Stimulated activated CD8-positive, alpha-beta memory T cell treated with anti-CD3 and anti-CD28 coated beads, Interleukin-7, amount 100 ng/mL, for 48 hours (primary cell): Measurements from ENCODE around the gene CTDP1.
"Not testable (repeated sequence)": the region's sequence is repeated elsewhere in the genome, so short reads cannot be mapped to it uniquely, and the experiment has no call there.

ENCODE experiments used
- DNase-seq, 2 donors: peaks; one replicate each; pipeline ENCODE4 v3.0.0-alpha.2; 2020; ENCODE audit warnings: low read depth in 1 of 2; ENCODE audit errors: extremely low read depth in 1 of 2

The CTDP1 gene

GRCh38 chr18:79719478-79720358, 40.1 kb downstream of the CTDP1 start:
- not testable (repeated sequence) for DNase-seq

DNA sequence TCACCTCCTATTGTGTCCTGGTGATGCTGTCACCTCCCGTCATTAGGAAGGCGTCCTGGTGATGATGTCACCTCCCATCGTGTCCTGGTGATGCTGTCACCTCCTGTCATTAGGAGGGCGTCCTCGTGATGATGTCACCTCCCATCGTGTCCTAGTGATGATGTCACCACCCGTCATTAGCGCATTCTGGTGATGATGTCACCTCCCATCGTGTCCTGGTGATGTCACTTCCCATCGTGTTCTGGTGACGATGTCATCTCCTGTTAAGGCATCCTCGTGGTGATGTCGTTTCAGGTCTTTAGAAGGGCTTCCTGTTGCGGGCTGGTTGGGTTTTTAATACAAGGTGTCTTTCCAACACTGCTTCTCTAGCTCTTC, 40.7 kb downstream of the CTDP1 start:
- DNase-seq = no peak

DNA sequence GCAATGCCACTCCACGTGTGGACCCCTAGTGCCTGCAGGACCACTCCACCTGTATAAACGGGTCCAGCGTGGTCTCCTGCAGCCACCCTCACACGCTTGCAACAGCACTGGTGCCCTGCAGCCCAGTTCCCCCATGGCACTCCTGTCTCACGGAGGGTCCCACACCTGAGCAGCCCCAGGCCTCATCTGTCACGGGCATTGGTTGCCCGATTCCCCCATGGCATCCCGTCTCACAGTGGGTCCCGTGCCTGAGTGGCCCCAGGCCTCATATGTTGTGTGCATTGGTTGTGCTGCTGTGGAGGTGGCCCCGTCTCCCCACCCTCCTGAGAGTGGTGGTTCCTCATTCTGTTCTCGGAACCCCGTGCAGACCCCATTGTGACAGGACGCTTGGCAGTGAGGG, 43.4 kb downstream of the CTDP1 start:
- no peak for DNase-seq

DNA sequence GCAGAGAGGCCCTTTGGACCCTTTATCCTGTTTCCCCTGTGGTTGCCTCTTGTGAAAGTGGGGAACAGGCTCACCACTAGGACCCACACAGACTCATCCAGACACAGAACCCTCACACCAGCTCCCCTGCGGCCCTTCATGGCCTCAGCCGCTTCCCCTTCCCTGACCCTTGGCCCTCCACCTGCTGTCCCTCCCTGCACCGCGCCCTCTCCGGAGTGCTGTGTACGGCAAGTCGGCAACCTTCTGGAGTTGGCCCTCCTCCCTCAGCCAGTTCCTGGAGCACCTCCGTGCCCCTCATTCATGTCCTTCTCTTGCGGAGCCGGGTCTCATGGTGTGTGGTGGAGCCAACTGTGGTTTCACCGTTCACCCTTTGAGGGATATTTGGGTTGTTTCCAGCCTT, 44.0 kb downstream of the CTDP1 start:
- no peak for DNase-seq

GRCh38 chr18:79724299-79725080, 44.9 kb downstream of the CTDP1 start:
- DNase-seq = no peak

GRCh38 chr18:79725486-79725885, 45.9 kb downstream of the CTDP1 start:
- DNase-seq = no peak

GRCh38 chr18:79726721-79727120, 47.1 kb downstream of the CTDP1 start:
- no peak for DNase-seq

GRCh38 chr18:79727211-79727610, 47.6 kb downstream of the CTDP1 start:
- DNase-seq = no peak

DNA sequence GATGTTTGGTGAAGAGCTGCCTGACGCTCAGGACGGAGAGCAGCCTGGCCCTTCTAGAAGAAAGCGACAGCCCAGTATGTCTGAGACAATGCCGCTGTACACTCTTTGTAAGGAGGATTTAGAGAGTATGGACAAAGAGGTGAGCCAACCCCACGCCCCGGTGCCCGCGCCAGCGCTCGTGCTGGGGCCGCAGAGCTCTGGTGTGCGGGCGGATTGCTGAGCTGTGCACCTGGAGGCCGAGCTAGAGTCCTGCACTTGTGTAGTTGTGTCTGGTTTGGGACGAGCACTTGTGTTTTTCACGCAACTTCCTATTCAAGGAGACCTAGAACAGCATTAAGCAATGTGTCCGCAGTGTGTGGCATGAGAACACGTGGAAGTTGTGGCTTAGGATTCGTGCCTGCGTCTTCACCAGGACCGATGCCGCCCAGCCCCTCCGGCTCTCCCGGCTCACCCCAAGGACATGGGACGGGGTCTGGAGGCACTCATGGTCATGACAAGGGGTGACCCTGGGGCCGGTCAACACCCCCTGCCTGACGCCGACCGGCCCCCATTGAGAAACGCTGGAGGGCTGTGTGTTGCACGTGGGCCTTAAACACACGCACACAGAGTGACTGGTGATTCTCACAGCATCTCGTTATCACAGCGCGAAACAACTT, 49.5 kb downstream of the CTDP1 start:
- no peak for DNase-seq

- no peak for DNase-seq
These were observed 50.0 kb downstream of the CTDP1 start for GRCh38 chr18:79729611-79730010.

- no peak for DNase-seq
These were observed 51.2 kb downstream of the CTDP1 start for GRCh38 chr18:79730804-79731203.

DNA sequence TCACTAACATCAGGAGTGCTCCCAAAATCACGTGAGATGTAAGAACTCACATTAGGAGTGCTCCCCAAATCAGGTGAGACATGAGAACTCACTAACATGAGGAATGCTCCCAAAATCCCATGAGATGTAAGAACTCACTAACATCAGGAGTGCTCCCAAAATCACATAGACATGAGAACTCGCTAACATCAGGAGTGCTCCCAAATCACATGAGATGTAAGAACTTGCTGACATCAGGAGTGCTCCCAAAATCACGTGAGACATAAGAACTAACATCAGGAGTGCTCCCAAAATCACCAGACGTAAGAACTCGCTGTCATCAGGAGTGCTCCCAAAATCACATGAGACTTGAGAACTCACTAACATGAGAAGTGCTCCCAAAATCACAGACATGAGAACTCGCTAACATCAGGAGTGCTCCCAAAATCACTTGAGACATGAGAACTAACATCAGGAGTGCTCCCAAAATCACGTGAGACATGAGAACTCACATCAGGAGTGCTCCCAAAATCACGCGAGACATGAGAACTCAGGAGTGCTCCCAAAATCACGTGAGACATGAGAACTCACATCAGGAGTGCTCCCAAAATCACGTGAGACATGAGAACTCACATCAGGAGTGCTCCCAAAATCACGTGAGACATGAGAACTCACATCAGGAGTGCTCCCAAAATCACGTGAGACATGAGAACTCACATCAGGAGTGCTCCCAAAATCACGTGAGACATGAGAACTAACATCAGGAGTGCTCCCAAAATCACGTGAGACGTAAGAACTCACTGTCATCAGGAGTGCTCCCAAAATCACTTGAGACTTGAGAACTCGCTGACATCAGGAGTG, 52.5 kb downstream of the CTDP1 start:
- not testable (repeated sequence) for DNase-seq

GRCh38 chr18:79732721-79733025, 53.1 kb downstream of the CTDP1 start:
- DNase-seq = no peak

DNA sequence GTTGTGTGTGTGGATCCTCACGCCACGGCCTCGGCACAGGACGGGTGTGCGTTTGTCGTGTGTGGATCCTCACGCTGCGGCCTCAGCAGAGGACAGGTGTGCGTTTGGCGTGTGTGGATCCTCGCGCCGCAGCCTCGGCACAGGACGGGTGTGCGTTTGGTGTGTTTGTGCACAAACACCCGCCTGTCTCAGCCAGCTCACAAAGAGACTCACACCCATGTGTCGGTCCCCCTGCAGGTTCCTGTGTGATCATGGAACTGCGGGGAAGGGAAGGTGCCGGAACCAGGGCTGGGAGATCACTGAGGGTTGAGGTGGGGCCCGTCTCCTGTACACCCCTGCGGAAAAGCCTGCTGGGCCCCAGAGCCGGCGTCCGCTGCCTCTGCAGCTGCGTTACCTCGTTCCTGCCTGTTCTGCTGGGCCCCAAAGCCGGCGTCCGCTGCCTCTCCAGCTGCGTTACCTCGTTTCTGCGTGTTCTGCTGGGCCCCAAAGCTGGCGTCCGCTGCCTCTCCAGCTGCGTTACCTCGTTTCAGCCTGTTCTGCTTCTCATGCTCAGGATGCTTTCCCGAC, 53.6 kb downstream of the CTDP1 start:
- DNase-seq = no peak

- no peak for DNase-seq
These were observed 54.6 kb downstream of the CTDP1 start for GRCh38 chr18:79733986-79734770.

- DNase-seq = no peak
These were observed 55.7 kb downstream of the CTDP1 start for GRCh38 chr18:79735071-79735980.

DNA sequence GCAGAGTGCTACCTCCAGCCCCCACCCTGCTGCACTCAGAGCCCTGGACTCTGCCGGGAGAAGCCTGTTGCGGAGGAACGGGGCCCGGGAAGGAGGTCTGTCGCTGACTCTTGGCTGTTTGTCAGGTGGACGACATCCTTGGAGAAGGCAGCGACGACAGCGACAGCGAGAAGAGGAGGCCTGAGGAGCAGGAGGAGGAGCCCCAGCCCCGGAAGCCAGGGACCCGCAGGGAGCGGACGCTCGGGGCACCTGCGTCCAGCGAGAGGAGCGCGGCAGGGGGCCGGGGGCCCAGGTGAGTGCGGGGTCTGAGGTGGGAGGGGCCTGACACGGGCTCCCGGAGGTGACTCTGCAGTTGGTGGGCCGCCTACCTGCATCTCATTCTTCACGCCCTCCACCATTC, 56.6 kb downstream of the CTDP1 start:
- DNase-seq = no peak

GRCh38 chr18:79736846-79737245, 57.2 kb downstream of the CTDP1 start:
- DNase-seq = no peak

DNA sequence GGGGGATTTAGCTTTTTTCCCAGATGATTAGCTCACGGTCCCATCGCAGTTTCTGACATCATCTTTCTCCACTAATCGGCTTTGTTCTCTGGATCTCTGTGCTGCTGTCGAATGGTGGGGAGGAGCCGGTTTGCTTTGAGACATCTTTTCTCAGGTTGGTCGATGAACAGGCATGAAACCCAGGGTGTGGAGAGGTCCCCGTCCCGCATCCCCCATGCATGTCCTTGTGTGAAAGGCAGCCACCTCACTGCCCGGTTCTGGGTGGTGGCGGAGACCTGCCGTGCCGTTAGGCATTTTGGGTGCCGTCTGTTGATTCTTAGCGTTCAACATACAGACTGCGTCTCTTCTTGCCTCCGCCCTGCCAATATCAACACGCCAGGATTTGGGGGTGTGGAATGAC, 57.8 kb downstream of the CTDP1 start:
- DNase-seq = no peak
